ENCODE measurements around the gene DUSP18.
"Not testable (repeated sequence)": the region's sequence is repeated elsewhere in the genome, so short reads cannot be mapped to it uniquely, and the experiment has no call there.

DUSP18 gene

DNA sequence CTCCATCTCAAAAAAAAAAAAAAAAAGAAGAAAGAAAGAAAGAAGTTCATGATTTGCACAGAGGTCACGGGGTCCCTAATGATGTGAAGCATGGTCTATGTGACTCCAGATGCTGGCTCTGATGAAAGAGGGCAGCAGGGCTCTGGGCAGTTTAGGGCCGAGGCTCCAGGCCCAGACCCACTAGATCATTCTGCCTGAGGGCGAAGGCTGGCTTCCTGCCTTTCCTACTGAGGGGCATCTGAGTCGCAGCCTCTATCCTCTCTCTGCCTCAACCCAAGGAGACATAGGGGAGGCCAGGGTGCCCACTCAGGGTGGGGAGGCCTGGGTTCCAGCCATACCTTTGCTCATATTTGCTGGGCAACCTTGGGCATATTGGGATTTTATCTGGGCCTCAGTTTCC is 27.3 kb downstream of the DUSP18 start:
- no peak for DNase-seq (ENCODE audit: low read depth in 2 of 2)
- H3K4me3 ChIP-seq (replicated peaks in 1 of 2; ENCODE audit: low read depth in 2 of 2, low read length in 2 of 2): no peak overlapping the region
- TF ChIP-seq, protein P1, sequence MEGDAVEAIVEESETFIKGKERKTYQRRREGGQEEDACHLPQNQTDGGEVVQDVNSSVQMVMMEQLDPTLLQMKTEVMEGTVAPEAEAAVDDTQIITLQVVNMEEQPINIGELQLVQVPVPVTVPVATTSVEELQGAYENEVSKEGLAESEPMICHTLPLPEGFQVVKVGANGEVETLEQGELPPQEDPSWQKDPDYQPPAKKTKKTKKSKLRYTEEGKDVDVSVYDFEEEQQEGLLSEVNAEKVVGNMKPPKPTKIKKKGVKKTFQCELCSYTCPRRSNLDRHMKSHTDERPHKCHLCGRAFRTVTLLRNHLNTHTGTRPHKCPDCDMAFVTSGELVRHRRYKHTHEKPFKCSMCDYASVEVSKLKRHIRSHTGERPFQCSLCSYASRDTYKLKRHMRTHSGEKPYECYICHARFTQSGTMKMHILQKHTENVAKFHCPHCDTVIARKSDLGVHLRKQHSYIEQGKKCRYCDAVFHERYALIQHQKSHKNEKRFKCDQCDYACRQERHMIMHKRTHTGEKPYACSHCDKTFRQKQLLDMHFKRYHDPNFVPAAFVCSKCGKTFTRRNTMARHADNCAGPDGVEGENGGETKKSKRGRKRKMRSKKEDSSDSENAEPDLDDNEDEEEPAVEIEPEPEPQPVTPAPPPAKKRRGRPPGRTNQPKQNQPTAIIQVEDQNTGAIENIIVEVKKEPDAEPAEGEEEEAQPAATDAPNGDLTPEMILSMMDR (IDR thresholded peaks at IDR 0.05; ENCODE audit: low read depth, low read length): no peak

DNA sequence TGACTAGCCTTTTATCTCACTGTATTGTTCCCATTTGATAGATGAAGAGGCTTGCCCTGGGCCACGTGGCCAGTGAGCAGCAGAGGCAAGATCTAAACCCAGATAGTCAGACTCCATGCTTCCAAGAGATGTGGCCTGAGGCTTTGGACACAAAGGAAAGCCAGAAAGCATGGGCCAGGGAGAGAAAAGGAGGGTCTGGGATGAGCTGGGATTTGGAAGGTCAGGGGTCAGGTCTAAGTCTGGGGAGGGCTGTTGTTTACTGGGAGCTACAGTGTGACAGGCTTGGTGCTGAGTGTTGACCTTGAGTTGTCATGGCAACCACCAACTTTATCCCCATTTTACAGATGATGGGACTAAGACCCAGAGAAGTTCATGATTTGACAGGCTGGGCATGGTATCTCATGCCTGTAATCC is 30.0 kb downstream of the DUSP18 start:
- TF ChIP-seq, protein P1 (IDR thresholded peaks at IDR 0.05; ENCODE audit: low read depth, low read length): no peak
- peak in 1 of 2 donors; percentile 13 for DNase-seq (ENCODE audit: low read depth in 2 of 2)
- peak overlapping the region in 1 of 2 donors; percentile 72 for H3K4me3 ChIP-seq (replicated peaks in 1 of 2; ENCODE audit: low read depth in 2 of 2, low read length in 2 of 2)

DNA sequence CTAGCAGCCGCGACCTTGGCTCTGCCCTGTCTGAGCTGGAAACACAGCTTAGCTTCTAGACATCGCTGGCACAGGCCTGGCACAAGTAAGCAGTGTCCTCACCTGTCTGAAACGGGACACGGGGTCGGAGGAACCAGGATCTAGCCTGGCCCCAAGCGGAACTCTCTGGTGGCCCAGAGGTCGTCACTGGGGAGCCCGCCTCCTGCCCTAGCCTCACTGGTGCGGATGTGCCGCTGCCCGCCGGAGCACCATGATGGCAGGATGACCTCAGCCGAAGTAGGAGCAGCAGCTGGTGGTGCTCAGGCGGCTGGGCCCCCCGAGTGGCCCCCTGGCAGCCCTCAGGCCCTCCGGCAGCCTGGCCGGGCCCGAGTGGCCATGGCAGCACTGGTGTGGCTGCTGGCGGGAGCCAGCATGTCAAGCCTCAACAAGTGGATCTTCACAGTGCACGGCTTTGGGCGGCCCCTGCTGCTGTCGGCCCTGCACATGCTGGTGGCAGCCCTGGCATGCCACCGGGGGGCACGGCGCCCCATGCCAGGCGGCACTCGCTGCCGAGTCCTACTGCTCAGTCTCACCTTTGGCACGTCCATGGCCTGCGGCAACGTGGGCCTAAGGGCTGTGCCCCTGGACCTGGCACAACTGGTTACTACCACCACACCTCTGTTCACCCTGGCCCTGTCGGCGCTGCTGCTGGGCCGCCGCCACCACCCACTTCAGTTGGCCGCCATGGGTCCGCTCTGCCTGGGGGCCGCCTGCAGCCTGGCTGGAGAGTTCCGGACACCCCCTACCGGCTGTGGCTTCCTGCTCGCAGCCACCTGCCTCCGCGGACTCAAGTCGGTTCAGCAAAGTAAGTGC is 31.2 kb downstream of the DUSP18 start:
- DNase-seq (ENCODE audit: low read depth in 2 of 2): peak in 1 of 2 donors; percentile 26
- TF ChIP-seq, protein P1 (IDR thresholded peaks at IDR 0.05; ENCODE audit: low read depth, low read length): no peak
- peak overlapping the region; percentile 57 to 72 for H3K4me3 ChIP-seq (replicated peaks in 1 of 2; ENCODE audit: low read depth in 2 of 2, low read length in 2 of 2)

DNA sequence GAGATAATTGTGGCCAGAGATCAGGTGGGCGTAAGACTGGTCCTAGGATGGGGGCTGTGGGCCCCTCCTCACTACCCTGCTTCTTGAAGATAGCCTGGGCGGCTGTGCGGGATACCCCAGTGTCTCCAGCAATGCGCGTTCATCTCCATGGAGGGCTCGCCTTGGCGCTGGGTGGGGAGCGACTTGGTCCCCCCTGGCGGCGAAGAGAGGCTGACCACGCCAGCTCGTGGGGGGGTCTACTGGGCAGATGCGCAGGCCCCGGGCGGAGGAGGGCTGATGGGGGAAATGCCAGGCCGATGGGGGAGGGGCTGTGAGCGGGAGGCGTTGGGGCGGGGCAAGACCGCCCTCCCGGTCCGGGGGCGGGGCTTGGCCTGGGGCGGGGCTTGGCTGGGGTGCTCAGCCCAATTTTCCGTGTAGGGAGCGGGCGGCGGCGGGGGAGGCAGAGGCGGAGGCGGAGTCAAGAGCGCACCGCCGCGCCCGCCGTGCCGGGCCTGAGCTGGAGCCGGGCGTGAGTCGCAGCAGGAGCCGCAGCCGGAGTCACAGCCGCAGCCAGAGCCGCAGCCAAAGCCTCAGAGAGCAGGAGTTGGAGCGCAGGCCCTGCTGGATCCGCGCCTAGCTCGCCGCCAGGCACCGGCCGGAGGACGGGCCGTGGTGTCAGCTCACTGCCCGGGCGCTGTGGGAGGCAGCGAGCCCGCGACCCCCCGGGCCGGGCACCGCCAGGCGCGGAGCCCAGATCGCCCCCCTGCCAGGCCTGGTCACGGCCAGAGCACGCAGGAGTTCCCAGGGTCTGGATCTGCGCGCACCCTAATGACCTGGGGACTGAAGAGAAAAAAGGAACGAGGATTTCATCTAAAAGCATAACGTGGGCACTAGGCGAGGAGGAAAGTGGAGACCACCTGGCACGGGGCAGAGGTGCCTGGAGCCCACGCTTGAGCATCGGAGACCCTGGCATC is 32.1 kb downstream of the DUSP18 start, which contains the start of gene SLC35E4:
Gene SLC35E4 (plus strand): TSS at position 509 of the 953 bp plus-strand sequence. CDS start 670 bp downstream, outside the sequence.
- peak within 1 kb of the TSS; percentile 57 to 72 for H3K4me3 ChIP-seq (replicated peaks in 1 of 2; ENCODE audit: low read depth in 2 of 2, low read length in 2 of 2)
- peak; percentile 93 to 95 for DNase-seq (ENCODE audit: low read depth in 2 of 2)
- TF ChIP-seq, protein P1 (IDR thresholded peaks at IDR 0.05; ENCODE audit: low read depth, low read length): peak; percentile 45

DNA sequence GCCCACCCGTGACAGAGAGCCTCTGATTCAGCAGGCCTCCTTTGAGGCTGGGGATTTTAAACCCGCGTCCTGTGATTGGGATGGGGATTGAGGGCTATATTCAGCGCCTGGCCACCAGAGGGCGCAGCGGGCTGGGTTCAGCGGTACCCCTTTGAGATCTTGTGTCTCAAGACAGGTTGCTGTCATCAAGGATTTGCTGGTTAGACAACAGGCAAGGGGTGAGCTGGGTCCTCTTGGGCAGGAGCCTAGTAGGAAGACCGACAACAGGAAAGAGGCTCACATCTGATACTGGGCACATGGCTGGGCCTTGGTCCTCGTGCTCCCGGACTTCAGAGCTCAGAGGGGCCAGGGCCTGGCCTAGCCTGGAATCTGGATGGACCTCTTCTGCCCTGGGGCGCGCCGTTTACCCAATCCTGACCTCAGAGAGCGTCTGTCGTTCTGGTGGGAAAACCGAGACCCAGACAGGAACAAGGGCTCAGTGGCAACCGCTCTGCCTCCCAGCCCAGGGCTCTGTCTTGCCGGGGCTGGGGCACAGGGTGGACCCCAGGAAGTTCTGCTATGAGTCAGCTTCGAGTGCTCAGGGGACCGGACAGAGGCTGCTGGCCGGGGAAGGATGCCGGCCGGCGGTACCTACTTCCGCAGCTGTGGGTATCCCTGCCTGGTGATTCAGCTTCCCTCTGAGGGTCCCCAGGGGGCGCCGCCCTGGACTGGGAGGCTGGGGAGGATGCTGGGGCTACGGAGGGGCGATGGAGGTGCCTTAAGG is 33.0 kb downstream of the DUSP18 start:
- peak overlapping the region; percentile 40 to 48 for H3K4me3 ChIP-seq (replicated peaks in 1 of 2; ENCODE audit: low read depth in 2 of 2, low read length in 2 of 2)

DNA sequence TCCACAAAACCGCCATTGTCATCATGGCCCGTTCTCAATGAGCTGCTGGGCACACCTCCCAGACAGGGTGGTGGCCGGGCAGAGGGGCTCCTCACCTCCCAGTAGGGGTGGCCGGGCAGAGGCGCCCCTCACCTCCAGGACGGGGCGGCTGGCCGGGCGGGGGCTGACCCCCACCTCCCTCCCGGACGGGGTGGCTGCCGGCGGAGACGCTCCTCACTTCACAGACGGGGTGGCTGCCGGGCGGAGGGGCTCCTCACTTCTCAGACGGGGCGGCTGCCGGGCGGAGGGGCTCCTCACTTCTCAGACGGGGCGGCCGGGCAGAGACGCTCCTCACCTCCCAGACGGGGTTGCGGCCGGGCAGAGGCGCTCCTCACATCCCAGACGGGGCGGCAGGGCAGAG is 36.2 kb downstream of the DUSP18 start:
- DNase-seq (ENCODE audit: low read depth in 2 of 2); H3K4me3 ChIP-seq (replicated peaks in 1 of 2; ENCODE audit: low read depth in 2 of 2, low read length in 2 of 2): not testable (repeated sequence)

More for the DNA sequence above, 33.0 kb downstream of the DUSP18 start:
- TF ChIP-seq, protein P1 (IDR thresholded peaks at IDR 0.05; ENCODE audit: low read depth, low read length): peak; percentile 93
- peak; percentile 88 to 94 for DNase-seq (ENCODE audit: low read depth in 2 of 2)

All from cardiac fibroblast (primary cell).